Calu3 (cell line): ENCODE results near the gene ACOT11. TPM values are rescaled to one million over a fixed set of nuclear protein-coding genes. Genes with fewer than 3 reads are reported as not detected.

Source experiments
- BruUV-seq: library from RNA; stranded (reverse); fragments of 400-500 nt; replicated peaks from 2 replicates; lab custom pipeline; 2021; lab: Mats Ljungman, UMichigan
- CTCF ChIA-PET: fragments of 300-600 bp; sonication (Branson Sonifier 250); formaldehyde crosslinking; loops from one replicate; lab custom pipeline; 2022; ENCODE audit warnings: antibody characterized with exemption; lab: Charles Lee
- DNase-seq: peaks from one replicate; pipeline ENCODE4 v3.0.0; 2022
- H3K27ac Mint-ChIP-seq: one replicate; pipeline ENCODE4 v1.8.0; 2022; ENCODE audit warnings: mixed read lengths; ENCODE audit not compliant: unreplicated experiment
- H3K27me3 Mint-ChIP-seq: one replicate; pipeline ENCODE4 v1.8.0; 2022; ENCODE audit warnings: mixed read lengths; ENCODE audit not compliant: unreplicated experiment
- H3K36me3 Mint-ChIP-seq: one replicate; pipeline ENCODE4 v1.8.0; 2022; ENCODE audit warnings: mild to moderate bottlenecking, moderate library complexity, mixed read lengths; ENCODE audit not compliant: insufficient read depth, unreplicated experiment
- H3K4me1 Mint-ChIP-seq: one replicate; pipeline ENCODE4 v1.8.0; 2022; ENCODE audit warnings: mild to moderate bottlenecking, low read depth, mixed read lengths; ENCODE audit not compliant: unreplicated experiment
- H3K4me3 Mint-ChIP-seq: one replicate; pipeline ENCODE4 v1.8.0; 2022; ENCODE audit warnings: mild to moderate bottlenecking, low read depth, moderate library complexity, mixed read lengths; ENCODE audit not compliant: unreplicated experiment
- H3K9me3 Mint-ChIP-seq: one replicate; pipeline ENCODE4 v1.8.0; 2022; ENCODE audit warnings: low read depth, mixed read lengths; ENCODE audit not compliant: unreplicated experiment
- intact Hi-C: fragments of 100-400 bp; cut with micrococcal nuclease; formaldehyde crosslinking; loops from one replicate; pipeline ENCODE4 v1.10.0; 2022; ENCODE audit not compliant: unreplicated experiment
- total RNA-seq: library from RNA; stranded (reverse); gene quantifications from 2 replicates; pipeline ENCODE4 v1.2.3, GENCODE V29; 2022
- TF ChIP-seq, protein P1 (sequence below): fragments of 200-600 bp; IDR thresholded peaks from one replicate; pipeline ENCODE4 v1.8.0; 2022; ENCODE audit warnings: antibody characterized with exemption; ENCODE audit not compliant: unreplicated experiment

The ACOT11 gene
- total RNA-seq, 1 experiment from 2014 or later, result 10.4 TPM

DNA sequence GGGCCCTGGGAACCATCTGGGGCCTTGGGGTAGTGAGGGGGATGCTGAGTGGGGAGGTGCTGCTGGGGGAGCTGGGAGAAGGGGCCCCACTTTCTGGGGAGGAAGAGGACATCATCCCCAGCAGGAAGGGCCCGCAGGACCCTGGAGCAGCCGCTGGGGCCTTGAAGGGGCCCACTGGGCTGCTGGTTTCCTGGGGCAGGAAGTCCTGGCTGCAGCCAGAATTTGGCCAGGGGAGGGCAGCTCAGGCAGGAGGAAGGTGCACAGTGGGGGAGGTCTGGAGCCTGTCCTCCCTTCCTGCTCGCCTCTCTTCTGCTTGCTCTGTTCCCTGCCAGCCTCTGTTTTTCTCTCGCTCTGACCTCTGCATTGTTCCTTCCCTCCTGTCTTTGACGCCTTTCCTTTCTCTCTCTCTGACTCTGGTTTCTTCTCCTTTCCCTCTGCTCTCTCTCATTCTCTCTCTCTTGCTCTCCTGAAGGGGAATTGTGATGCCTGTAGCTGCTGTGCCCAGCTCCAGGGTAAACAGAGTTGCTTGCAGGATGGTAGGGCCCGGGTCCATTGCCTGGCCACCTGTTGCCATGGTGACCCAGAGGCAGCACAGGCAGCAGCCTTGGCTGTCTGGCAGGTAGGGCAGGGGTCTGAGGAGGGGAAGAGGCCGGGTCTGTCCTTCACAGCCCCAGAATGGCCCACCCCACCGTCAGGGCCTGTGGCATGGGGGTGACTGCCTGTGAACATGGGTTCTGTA is 23.9 kb downstream of the ACOT11 start:
- no peaks in the 10 kb centered on the region for H3K27me3 Mint-ChIP-seq
- no TSS peak for BruUV-seq
- no peak for DNase-seq
- H3K4me1 Mint-ChIP-seq, result peaks cover 5% of the 10 kb centered on the region
- no peaks in the 10 kb centered on the region for H3K9me3 Mint-ChIP-seq
- H3K4me3 Mint-ChIP-seq, result no peak overlapping the region
- intact Hi-C loops, result no loop called here
- CTCF ChIA-PET, result interaction anchor here (0.7 kb wide), 1 partner anchor 8 kb away, joined by 3 read pairs; no protein-coding TSS in a partner anchor
- no peak overlapping the region for H3K27ac Mint-ChIP-seq
- TF ChIP-seq, protein P1, sequence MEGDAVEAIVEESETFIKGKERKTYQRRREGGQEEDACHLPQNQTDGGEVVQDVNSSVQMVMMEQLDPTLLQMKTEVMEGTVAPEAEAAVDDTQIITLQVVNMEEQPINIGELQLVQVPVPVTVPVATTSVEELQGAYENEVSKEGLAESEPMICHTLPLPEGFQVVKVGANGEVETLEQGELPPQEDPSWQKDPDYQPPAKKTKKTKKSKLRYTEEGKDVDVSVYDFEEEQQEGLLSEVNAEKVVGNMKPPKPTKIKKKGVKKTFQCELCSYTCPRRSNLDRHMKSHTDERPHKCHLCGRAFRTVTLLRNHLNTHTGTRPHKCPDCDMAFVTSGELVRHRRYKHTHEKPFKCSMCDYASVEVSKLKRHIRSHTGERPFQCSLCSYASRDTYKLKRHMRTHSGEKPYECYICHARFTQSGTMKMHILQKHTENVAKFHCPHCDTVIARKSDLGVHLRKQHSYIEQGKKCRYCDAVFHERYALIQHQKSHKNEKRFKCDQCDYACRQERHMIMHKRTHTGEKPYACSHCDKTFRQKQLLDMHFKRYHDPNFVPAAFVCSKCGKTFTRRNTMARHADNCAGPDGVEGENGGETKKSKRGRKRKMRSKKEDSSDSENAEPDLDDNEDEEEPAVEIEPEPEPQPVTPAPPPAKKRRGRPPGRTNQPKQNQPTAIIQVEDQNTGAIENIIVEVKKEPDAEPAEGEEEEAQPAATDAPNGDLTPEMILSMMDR, result no peak
- peaks cover 4% of the 10 kb centered on the region for H3K36me3 Mint-ChIP-seq

DNA sequence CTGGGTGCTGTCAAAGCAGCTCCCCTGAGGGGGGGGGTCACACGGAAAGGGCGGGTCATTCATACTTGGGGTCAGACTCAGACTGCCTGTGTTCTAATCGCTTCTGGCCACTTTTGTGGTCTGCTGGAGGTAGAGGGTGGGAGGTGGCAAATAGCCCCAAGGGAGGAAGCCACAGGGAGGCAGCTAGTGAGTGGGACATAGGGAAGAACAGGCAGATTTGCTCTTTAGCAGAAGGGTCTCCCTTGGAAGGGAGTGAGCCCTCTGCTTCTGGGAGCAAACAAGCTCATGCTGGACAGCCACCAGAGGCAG is 24.5 kb downstream of the ACOT11 start:
- Mint-ChIP-seq H3K27me3 (no peaks in the 10 kb centered on the region), H3K27ac (no peak overlapping the region), H3K4me3 (no peak overlapping the region), H3K9me3 (no peaks in the 10 kb centered on the region), H3K36me3 (peaks cover 8% of the 10 kb centered on the region), H3K4me1 (peaks cover 5% of the 10 kb centered on the region)
- DNase-seq, result no peak
- no TSS peak for BruUV-seq
- intact Hi-C loops, result no loop called here
- CTCF ChIA-PET, result interaction anchor here (0.7 kb wide), 1 partner anchor 8 kb away, joined by 3 read pairs; no protein-coding TSS in a partner anchor
- TF ChIP-seq, protein P1, result no peak

DNA sequence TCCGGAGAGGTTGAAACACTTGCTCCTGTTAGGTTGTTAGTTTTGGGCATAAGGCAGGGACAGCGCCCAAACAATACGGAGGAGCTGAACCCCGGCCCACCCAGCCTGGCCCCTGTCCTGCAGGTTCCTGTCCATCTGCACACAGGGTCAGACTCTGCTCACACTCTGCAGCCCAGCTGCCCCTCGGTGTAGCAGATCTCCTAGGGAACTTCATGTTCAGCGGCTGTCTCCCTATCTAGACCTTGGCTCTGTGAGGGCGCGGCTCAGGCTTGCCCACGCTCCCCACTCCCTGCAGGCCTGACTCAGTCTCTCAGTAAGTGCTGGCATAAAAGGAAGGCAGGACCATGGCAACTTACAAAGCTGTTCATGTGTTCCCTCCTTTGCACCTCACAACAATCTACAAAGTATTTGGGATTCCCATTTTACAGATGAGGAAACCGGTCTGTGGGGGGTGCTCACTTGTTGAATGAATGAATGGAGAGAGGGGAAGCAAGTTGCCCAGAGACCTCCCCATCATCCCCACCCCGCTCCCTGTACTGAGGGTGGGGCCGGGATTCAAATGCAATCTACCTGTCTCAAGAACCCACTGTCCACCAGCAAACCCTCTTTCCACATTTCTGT is 26.2 kb downstream of the ACOT11 start:
- Mint-ChIP-seq H3K36me3 (peaks cover 5% of the 10 kb centered on the region), H3K9me3 (no peaks in the 10 kb centered on the region), H3K4me1 (no peaks in the 10 kb centered on the region), H3K4me3 (no peak overlapping the region), H3K27ac (no peak overlapping the region), H3K27me3 (no peaks in the 10 kb centered on the region)
- CTCF ChIA-PET, result interaction anchor here (1.4 kb wide), 1 partner anchor 37 kb away, joined by 3 read pairs; no protein-coding TSS in a partner anchor
- DNase-seq, result no peak
- intact Hi-C loops, result no loop called here
- BruUV-seq, result no TSS peak
- TF ChIP-seq, protein P1, result no peak

DNA sequence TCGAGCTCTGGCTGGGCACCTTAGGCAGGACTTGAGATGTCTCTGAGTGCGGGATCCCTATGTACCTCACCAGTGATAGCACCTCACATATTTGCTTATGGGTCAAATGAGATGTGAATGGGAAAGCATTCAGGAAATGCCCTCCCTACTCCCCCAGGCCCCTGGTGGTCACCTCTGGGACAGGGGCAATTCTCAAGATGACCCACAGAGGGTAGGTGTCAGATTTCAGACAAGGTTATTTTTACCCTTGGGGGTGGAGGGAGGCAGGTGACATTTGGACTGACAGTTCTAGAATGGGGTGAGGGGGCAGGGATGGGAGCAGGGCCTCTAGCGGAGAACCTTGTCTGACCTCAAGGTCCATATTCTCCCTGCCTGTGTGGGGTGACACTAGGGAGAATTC is 27.1 kb downstream of the ACOT11 start:
- Mint-ChIP-seq H3K9me3 (no peaks in the 10 kb centered on the region), H3K27me3 (no peaks in the 10 kb centered on the region), H3K27ac (no peak overlapping the region), H3K4me3 (no peak overlapping the region), H3K4me1 (no peaks in the 10 kb centered on the region), H3K36me3 (peaks cover 5% of the 10 kb centered on the region)
- TF ChIP-seq, protein P1, result no peak
- intact Hi-C loops, result no loop called here
- DNase-seq, result no peak
- no TSS peak for BruUV-seq
- CTCF ChIA-PET, result no interaction called here
